CD4-positive, alpha-beta T cell (primary cell): Measurements from ENCODE around the gene PPP1R3D. TPM values are rescaled to one million over a fixed set of nuclear protein-coding genes. Genes with fewer than 3 reads are reported as not detected.

Experiments
- ATAC-seq: fragments of 200-7000 bp; cut with Tn5 transposase; one replicate; pipeline ENCODE4 v1.10.0; 2022; ENCODE audit warnings: mild to moderate bottlenecking; ENCODE audit not compliant: poor library complexity
- CTCF ChIA-PET: fragments of 350-600 bp; sonication (Branson Sonifier 250); formaldehyde crosslinking; loops from one replicate; lab custom pipeline; 2021; ENCODE audit warnings: antibody characterized with exemption, inconsistent platforms; lab: Charles Lee
- POLR2A ChIA-PET: fragments of 350-600 bp; sonication (Branson Sonifier 250); formaldehyde crosslinking; loops from one replicate; lab custom pipeline; 2021; ENCODE audit warnings: antibody characterized with exemption, inconsistent platforms; lab: Charles Lee
- DNase-seq, 14 experiments: peaks; one replicate each; pipeline ENCODE4 v3.0.0-alpha.2; 2013 to 2020; ENCODE audit warnings: mixed read lengths in 2 of 14
- H3K27ac ChIP-seq, 2 donors: one replicate each; pipeline versions ENCODE4 v1.5.1 to v1.7.0; 2013; ENCODE audit warnings: low read length in 2 of 2, low read depth in 1 of 2, mild to moderate bottlenecking in 1 of 2
- H3K27me3 ChIP-seq, 2 experiments: 1 replicate in 1 of 2; 2 replicates in 1 of 2; pipeline versions ENCODE4 v1.6.1 to v1.7.0; 2013; ENCODE audit warnings: low read length in 2 of 2, control low read depth in 1 of 2, mild to moderate bottlenecking in 1 of 2, moderate library complexity in 1 of 2; ENCODE audit not compliant: insufficient read depth in 2 of 2, control insufficient read depth in 1 of 2
- H3K36me3 ChIP-seq: one replicate; pipeline ENCODE4 v1.6.1; 2013; ENCODE audit warnings: low read length, control low read depth; ENCODE audit not compliant: insufficient read depth
- H3K4me1 ChIP-seq: one replicate; pipeline ENCODE4 v1.6.1; 2013; ENCODE audit warnings: low read length, control low read depth; ENCODE audit not compliant: insufficient read depth
- H3K4me3 ChIP-seq: one replicate; pipeline ENCODE4 v1.5.1; 2013; ENCODE audit warnings: mild to moderate bottlenecking, low read length, moderate library complexity
- H3K9me3 ChIP-seq, 2 experiments: 1 replicate in 1 of 2; 2 replicates in 1 of 2; pipeline versions ENCODE4 v1.6.1 to v1.7.0; 2013; ENCODE audit warnings: low read length in 2 of 2, mild to moderate bottlenecking in 2 of 2, control low read depth in 1 of 2, moderate library complexity in 1 of 2; ENCODE audit not compliant: control insufficient read depth in 1 of 2, insufficient read depth in 1 of 2
- H3K27ac Mint-ChIP-seq: one replicate; pipeline ENCODE4 v1.8.0; 2020; ENCODE audit warnings: mixed read lengths
- H3K27me3 Mint-ChIP-seq: one replicate; pipeline ENCODE4 v1.8.0; 2021; ENCODE audit warnings: mixed read lengths
- H3K36me3 Mint-ChIP-seq: one replicate; pipeline ENCODE4 v1.8.0; 2021; ENCODE audit warnings: low read depth, mixed read lengths
- H3K4me1 Mint-ChIP-seq: one replicate; pipeline ENCODE4 v1.8.0; 2021; ENCODE audit warnings: low read depth, mixed read lengths
- H3K4me3 Mint-ChIP-seq: one replicate; pipeline ENCODE4 v1.8.0; 2020; ENCODE audit warnings: mild to moderate bottlenecking, mixed read lengths
- H3K9me3 Mint-ChIP-seq: one replicate; pipeline ENCODE4 v1.8.0; 2020; ENCODE audit warnings: mixed read lengths
- CTCF ChIP-seq: fragments of 200-600 bp; IDR thresholded peaks from one replicate; pipeline ENCODE4 v1.8.0; 2022; ENCODE audit warnings: antibody characterized with exemption, mild to moderate bottlenecking
- intact Hi-C, 2 experiments: fragments of 100-400 bp; cut with DNase I in 1 of 2; cut with micrococcal nuclease in 1 of 2; formaldehyde crosslinking; loops; one replicate each; pipeline versions ENCODE4 v1.15.1 to v1.9.0; 2023 to 2025; cut with DNase I, micrococcal nuclease
- total RNA-seq, 174 experiments: library from RNA in 2 of 174; stranded (reverse) in 2 of 174; gene quantifications; one replicate each; pipeline ENCODE4 v1.2.3 and lab custom pipeline; 2021 to 2026

Gene PPP1R3D
- total RNA-seq, 2 experiments from 2014 or later: 5.1 to 5.4 TPM

GRCh38 chr20:59936409-59936808 is 3.7 kb downstream of the PPP1R3D start:
- intact Hi-C loops: no loop called here
- Histone ChIP-seq H3K27ac (no peak overlapping the region), H3K4me3 (no peak overlapping the region), H3K9me3 (peaks cover 0 to 5% of the 10 kb centered on the region in 2 experiments), H3K27me3 (no peaks in the 10 kb centered on the region), H3K36me3 (no peaks in the 10 kb centered on the region), H3K4me1 (peaks cover 37% of the 10 kb centered on the region)
- POLR2A ChIA-PET: no interaction called here
- Mint-ChIP-seq H3K36me3 (peaks cover 17% of the 10 kb centered on the region), H3K4me1 (peaks cover 56% of the 10 kb centered on the region), H3K27me3 (no peaks in the 10 kb centered on the region), H3K9me3 (no peaks in the 10 kb centered on the region), H3K27ac (no peak overlapping the region), H3K4me3 (peak overlapping the region; percentile 1)
- CTCF ChIA-PET: interaction anchor here (1.6 kb wide), 1 partner anchor 10 kb away, joined by 4 read pairs; no protein-coding TSS in a partner anchor
- DNase-seq (no peak), ATAC-seq (no peak)
- TF ChIP-seq CTCF: no peak

- Mint-ChIP-seq H3K4me3 (peak overlapping the region; percentile 62), H3K4me1 (peaks cover 48% of the 10 kb centered on the region), H3K9me3 (no peaks in the 10 kb centered on the region), H3K36me3 (peaks cover 10% of the 10 kb centered on the region), H3K27me3 (no peaks in the 10 kb centered on the region), H3K27ac (no peak overlapping the region)
- ChIA-PET POLR2A (no interaction called here), CTCF (interaction anchor here (1.6 kb wide), 1 partner anchor 11 kb away, joined by 4 read pairs; no protein-coding TSS in a partner anchor)
- no peak overlapping the region for H3K27ac ChIP-seq
- TF ChIP-seq CTCF: no peak
- no peaks in the 10 kb centered on the region for H3K36me3 ChIP-seq
- intact Hi-C loops: no loop called here
- peaks cover 32% of the 10 kb centered on the region for H3K4me1 ChIP-seq
- ATAC-seq: no peak
- no peaks in the 10 kb centered on the region for H3K27me3 ChIP-seq
- DNase-seq: no peak
- no peak overlapping the region for H3K4me3 ChIP-seq
- H3K9me3 ChIP-seq: peaks cover 0 to 5% of the 10 kb centered on the region in 2 experiments
Observed at GRCh38 chr20:59935457-59936185, 4.5 kb downstream of the PPP1R3D start.

GRCh38 chr20:59933849-59934585 is 6.1 kb downstream of the PPP1R3D start:
- Histone ChIP-seq H3K4me3 (peak overlapping the region; percentile 83), H3K27ac (peak overlapping the region in 1 of 2 donors; percentile 27), H3K4me1 (peaks cover 25% of the 10 kb centered on the region), H3K36me3 (no peaks in the 10 kb centered on the region), H3K27me3 (no peaks in the 10 kb centered on the region), H3K9me3 (peaks cover 0 to under 1% of the 10 kb centered on the region in 2 experiments)
- CTCF ChIA-PET: interaction anchor here (0.6 to 2.4 kb wide), 7 partner anchors 10 to 24 kb away, joined by 3 to 31 read pairs (median 6); partner anchors contain the start of gene CDH26
- POLR2A ChIA-PET: interaction anchor here (0.6 to 1.4 kb wide), 3 partner anchors 11 to 272 kb away, joined by 3 to 6 read pairs (median 4); no protein-coding TSS in a partner anchor
- Mint-ChIP-seq H3K27ac (peak overlapping the region; percentile 67), H3K4me1 (peaks cover 44% of the 10 kb centered on the region), H3K27me3 (no peaks in the 10 kb centered on the region), H3K36me3 (peaks cover 7% of the 10 kb centered on the region), H3K4me3 (peak overlapping the region; percentile 86), H3K9me3 (no peaks in the 10 kb centered on the region)
- peak; percentile 62 to 90 (median 75) for DNase-seq
- peak; percentile 92 for TF ChIP-seq CTCF
- ATAC-seq: peak; percentile 71
- intact Hi-C loops: no loop called here
